ENCODE data around the gene RESP18.
"Not testable (repeated sequence)": the region's sequence is repeated elsewhere in the genome, so short reads cannot be mapped to it uniquely, and the experiment has no call there.

The RESP18 gene

DNA sequence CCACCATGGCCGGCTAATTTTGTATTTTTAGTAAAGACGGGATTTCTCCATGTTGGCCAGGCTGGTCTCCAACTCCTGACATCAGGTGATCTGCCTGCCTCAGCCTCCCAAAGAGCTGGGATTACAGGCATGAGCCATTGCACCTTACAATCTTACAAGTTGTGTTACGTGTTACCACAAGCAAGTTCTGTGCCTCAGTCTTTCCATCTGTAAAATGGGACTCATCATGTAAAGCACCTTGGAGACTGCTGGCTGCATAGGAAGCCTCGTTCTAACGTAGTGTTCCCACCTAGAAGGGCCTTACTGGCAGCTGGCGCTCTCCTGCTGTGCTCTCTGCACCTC lies 43.4 kb downstream of the RESP18 start:
- in situ Hi-C loops (cut with HindIII; ENCODE audit: low sequenced_read_pairs) = no loop called here

GRCh38 chr2:219287580-219288265 lies 44.8 kb downstream of the RESP18 start:
- H3K4me3 ChIP-seq (ENCODE audit: low read depth, low read length) = no peak overlapping the region
- in situ Hi-C loops (cut with HindIII; ENCODE audit: low sequenced_read_pairs) = no loop called here
- TF ChIP-seq, protein P1, sequence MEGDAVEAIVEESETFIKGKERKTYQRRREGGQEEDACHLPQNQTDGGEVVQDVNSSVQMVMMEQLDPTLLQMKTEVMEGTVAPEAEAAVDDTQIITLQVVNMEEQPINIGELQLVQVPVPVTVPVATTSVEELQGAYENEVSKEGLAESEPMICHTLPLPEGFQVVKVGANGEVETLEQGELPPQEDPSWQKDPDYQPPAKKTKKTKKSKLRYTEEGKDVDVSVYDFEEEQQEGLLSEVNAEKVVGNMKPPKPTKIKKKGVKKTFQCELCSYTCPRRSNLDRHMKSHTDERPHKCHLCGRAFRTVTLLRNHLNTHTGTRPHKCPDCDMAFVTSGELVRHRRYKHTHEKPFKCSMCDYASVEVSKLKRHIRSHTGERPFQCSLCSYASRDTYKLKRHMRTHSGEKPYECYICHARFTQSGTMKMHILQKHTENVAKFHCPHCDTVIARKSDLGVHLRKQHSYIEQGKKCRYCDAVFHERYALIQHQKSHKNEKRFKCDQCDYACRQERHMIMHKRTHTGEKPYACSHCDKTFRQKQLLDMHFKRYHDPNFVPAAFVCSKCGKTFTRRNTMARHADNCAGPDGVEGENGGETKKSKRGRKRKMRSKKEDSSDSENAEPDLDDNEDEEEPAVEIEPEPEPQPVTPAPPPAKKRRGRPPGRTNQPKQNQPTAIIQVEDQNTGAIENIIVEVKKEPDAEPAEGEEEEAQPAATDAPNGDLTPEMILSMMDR (IDR thresholded peaks at IDR 0.05; ENCODE audit: low read depth, low read length) = no peak
- no peak for DNase-seq (ENCODE audit: low read depth, low spot score)

More for the DNA sequence above, 43.4 kb downstream of the RESP18 start:
- no peak for DNase-seq (ENCODE audit: low read depth, low spot score)
- H3K4me3 ChIP-seq (ENCODE audit: low read depth, low read length) = no peak overlapping the region
- TF ChIP-seq, protein P1 (IDR thresholded peaks at IDR 0.05; ENCODE audit: low read depth, low read length) = no peak

DNA sequence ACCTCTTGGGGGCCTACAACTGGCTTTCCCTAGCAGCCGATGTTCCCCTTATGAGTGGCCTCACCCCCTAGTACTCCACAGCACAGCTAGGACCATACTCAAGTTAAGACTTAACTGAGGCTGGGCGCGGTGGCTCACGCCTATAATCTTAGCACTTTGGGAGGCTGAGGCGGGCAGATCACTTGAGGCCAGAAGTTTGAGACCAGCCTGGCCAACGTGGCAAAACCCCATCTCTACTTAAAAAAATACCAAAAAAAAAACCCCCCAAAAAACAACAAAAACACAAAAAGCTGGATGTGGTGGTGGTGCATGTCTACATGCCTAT lies 45.5 kb downstream of the RESP18 start:
- H3K4me3 ChIP-seq (ENCODE audit: low read depth, low read length); DNase-seq (ENCODE audit: low read depth, low spot score); in situ Hi-C loops (cut with HindIII; ENCODE audit: low sequenced_read_pairs): not testable (repeated sequence)

- H3K4me3 ChIP-seq (ENCODE audit: low read depth, low read length) = no peak overlapping the region
- no peak for DNase-seq (ENCODE audit: low read depth, low spot score)
- in situ Hi-C loops (cut with HindIII; ENCODE audit: low sequenced_read_pairs) = no loop called here
- TF ChIP-seq, protein P1 (IDR thresholded peaks at IDR 0.05; ENCODE audit: low read depth, low read length) = no peak
Observed at GRCh38 chr2:219286436-219287115, 46.0 kb downstream of the RESP18 start.

- TF ChIP-seq, protein P1 (IDR thresholded peaks at IDR 0.05; ENCODE audit: low read depth, low read length) = no peak
- in situ Hi-C loops (cut with HindIII; ENCODE audit: low sequenced_read_pairs) = no loop called here
- peak; percentile 59 for DNase-seq (ENCODE audit: low read depth, low spot score)
- H3K4me3 ChIP-seq (ENCODE audit: low read depth, low read length) = no peak overlapping the region
Observed at GRCh38 chr2:219285894-219286425, 46.6 kb downstream of the RESP18 start.

DNA sequence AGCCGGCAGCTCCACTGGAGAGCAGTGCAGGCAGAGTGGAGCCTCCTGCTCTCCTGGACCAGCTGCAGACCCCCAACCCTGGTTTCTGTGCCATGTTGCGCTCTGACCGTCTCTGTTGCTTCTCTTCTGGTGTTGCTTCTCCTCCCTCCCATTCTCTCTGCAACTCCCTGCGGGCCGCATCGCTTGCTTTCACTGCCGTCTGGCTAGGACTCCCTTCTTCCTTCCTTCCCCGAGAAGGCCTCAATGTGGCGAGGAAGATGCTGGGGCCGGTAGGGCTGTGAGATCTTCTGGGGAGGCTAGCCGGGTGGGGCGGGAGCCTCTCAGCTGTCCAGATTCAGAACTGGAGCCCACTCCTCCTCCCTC lies 47.2 kb downstream of the RESP18 start:
- no peak for DNase-seq (ENCODE audit: low read depth, low spot score)
- in situ Hi-C loops (cut with HindIII; ENCODE audit: low sequenced_read_pairs) = no loop called here
- TF ChIP-seq, protein P1 (IDR thresholded peaks at IDR 0.05; ENCODE audit: low read depth, low read length) = no peak
- H3K4me3 ChIP-seq (ENCODE audit: low read depth, low read length) = no peak overlapping the region

Measured in astrocyte of the spinal cord (primary cell).